Measurements from ENCODE around the gene RNF208. TPM values are rescaled to one million over a fixed set of nuclear protein-coding genes. Genes with fewer than 3 reads are reported as not detected.
A peak's percentile ranks its signal among the peaks of the same experiment; 100 is the strongest.

Gene RNF208
- polyA plus RNA-seq, 3 donors = 1.5 TPM; not detected in 2

- TF ChIP-seq CTCF (IDR thresholded peaks at IDR 0.05) = no peak
- no peaks in the 10 kb centered on the region for H3K9me3 Mint-ChIP-seq
- peaks cover 19 to 27% of the 10 kb centered on the region in 2 donors for H3K4me1 ChIP-seq (ENCODE audit: control insufficient read depth in 1 of 2, insufficient read depth in 2 of 2, low read length in 2 of 2)
- DNase-seq = no peak
- no peak overlapping the region for H3K4me3 Mint-ChIP-seq
- intact Hi-C loops (cut with micrococcal nuclease) = no loop called here
- H3K27me3 ChIP-seq (ENCODE audit: control insufficient read depth in 2 of 2, insufficient read depth in 2 of 2, low read length in 2 of 2) = no peaks in the 10 kb centered on the region
- peaks cover 5 to 18% of the 10 kb centered on the region in 2 donors for H3K36me3 Mint-ChIP-seq
- H3K9me3 ChIP-seq (replicated peaks in 1 of 2; ENCODE audit: control insufficient read depth in 1 of 2, insufficient read depth in 1 of 2, low read length in 2 of 2) = no peaks in the 10 kb centered on the region
- H3K79me2 ChIP-seq (ENCODE audit: insufficient read depth, low read length) = peaks cover 19% of the 10 kb centered on the region
- no peak overlapping the region for H3K4me3 ChIP-seq (replicated peaks in 1 of 3; ENCODE audit: low read depth in 2 of 3, low read length in 3 of 3)
- H3K4me2 ChIP-seq (replicated peaks; ENCODE audit: extremely low read depth, low read length, poor library complexity, severe bottlenecking) = no peak overlapping the region
- H2AFZ ChIP-seq (ENCODE audit: insufficient read depth, low read depth, low read length, poor library complexity, severe bottlenecking) = no peak overlapping the region
- peaks cover 6% of the 10 kb centered on the region in 2 donors for H3K36me3 ChIP-seq (replicated peaks in 1 of 2; ENCODE audit: control insufficient read depth in 1 of 2, insufficient read depth in 2 of 2, low read length in 2 of 2)
- H4K20me1 ChIP-seq (ENCODE audit: insufficient read depth, low read length) = peaks cover 18% of the 10 kb centered on the region
- H3K27me3 Mint-ChIP-seq (ENCODE audit: low read depth in 3 of 3) = peaks cover 5 to 7% (median 6%) of the 10 kb centered on the region in 3 donors
- H3K27ac ChIP-seq (ENCODE audit: low read depth in 1 of 2, low read length in 2 of 2) = no peak overlapping the region
- no peak overlapping the region for H3K9ac ChIP-seq (ENCODE audit: insufficient read depth, low read length, poor library complexity, severe bottlenecking)
- 89% methylated on average over 29 of the region's 35 CpGs for WGBS (ENCODE audit: insufficient coverage)
- peaks cover 18% of the 10 kb centered on the region for H3K4me1 Mint-ChIP-seq
- peak overlapping the region in 1 of 7 donors; percentile 50 for H3K27ac Mint-ChIP-seq
Measured at GRCh38 chr9:137252555-137253506, 30.8 kb upstream of the RNF208 start.

GRCh38 chr9:137251490-137252268 lies 29.6 kb upstream of the RNF208 start:
- Histone ChIP-seq H3K4me1 (ENCODE audit: control insufficient read depth in 1 of 2, insufficient read depth in 2 of 2, low read length in 2 of 2) (peaks cover 18 to 23% of the 10 kb centered on the region in 2 donors), H3K27ac (ENCODE audit: low read depth in 1 of 2, low read length in 2 of 2) (no peak overlapping the region), H3K4me3 (replicated peaks in 1 of 3; ENCODE audit: low read depth in 2 of 3, low read length in 3 of 3) (no peak overlapping the region), H3K4me2 (replicated peaks; ENCODE audit: extremely low read depth, low read length, poor library complexity, severe bottlenecking) (no peak overlapping the region), H3K27me3 (ENCODE audit: control insufficient read depth in 2 of 2, insufficient read depth in 2 of 2, low read length in 2 of 2) (no peaks in the 10 kb centered on the region), H3K9ac (ENCODE audit: insufficient read depth, low read length, poor library complexity, severe bottlenecking) (no peak overlapping the region), H4K20me1 (ENCODE audit: insufficient read depth, low read length) (peaks cover 14% of the 10 kb centered on the region), H3K36me3 (replicated peaks in 1 of 2; ENCODE audit: control insufficient read depth in 1 of 2, insufficient read depth in 2 of 2, low read length in 2 of 2) (peaks cover 1 to 3% of the 10 kb centered on the region in 2 donors), H3K9me3 (replicated peaks in 1 of 2; ENCODE audit: control insufficient read depth in 1 of 2, insufficient read depth in 1 of 2, low read length in 2 of 2) (no peaks in the 10 kb centered on the region), H2AFZ (ENCODE audit: insufficient read depth, low read depth, low read length, poor library complexity, severe bottlenecking) (no peak overlapping the region), H3K79me2 (ENCODE audit: insufficient read depth, low read length) (peaks cover 14% of the 10 kb centered on the region)
- Mint-ChIP-seq H3K4me3 (no peak overlapping the region), H3K36me3 (peaks cover 0 to 7% of the 10 kb centered on the region in 2 donors), H3K4me1 (peaks cover 16% of the 10 kb centered on the region), H3K27me3 (ENCODE audit: low read depth in 3 of 3) (peaks cover 5 to 10% (median 6%) of the 10 kb centered on the region in 3 donors), H3K9me3 (no peaks in the 10 kb centered on the region), H3K27ac (no peak overlapping the region)
- 93% methylated on average over 7 of the region's 22 CpGs for WGBS (ENCODE audit: insufficient coverage)
- no peak for TF ChIP-seq CTCF (IDR thresholded peaks at IDR 0.05)
- DNase-seq = no peak
- intact Hi-C loops (cut with micrococcal nuclease) = no loop called here
